GM21447 (cell line): ENCODE results near the gene PSD.

ENCODE experiments used
- ATAC-seq: cut with Tn5 transposase; IDR thresholded peaks from one replicate; pipeline ENCODE4 v1.9.1; 2021; ENCODE audit not compliant: unreplicated experiment

Gene PSD

GRCh38 chr10:102420714-102421506 lies 2.3 kb upstream of the PSD start, which contains the start of gene FBXL15:
Gene FBXL15, plus strand, starts transcription at chr10:102420836. Its CDS starts 294 bp downstream, at chr10:102421130.
- ATAC-seq: peak; percentile 64

DNA sequence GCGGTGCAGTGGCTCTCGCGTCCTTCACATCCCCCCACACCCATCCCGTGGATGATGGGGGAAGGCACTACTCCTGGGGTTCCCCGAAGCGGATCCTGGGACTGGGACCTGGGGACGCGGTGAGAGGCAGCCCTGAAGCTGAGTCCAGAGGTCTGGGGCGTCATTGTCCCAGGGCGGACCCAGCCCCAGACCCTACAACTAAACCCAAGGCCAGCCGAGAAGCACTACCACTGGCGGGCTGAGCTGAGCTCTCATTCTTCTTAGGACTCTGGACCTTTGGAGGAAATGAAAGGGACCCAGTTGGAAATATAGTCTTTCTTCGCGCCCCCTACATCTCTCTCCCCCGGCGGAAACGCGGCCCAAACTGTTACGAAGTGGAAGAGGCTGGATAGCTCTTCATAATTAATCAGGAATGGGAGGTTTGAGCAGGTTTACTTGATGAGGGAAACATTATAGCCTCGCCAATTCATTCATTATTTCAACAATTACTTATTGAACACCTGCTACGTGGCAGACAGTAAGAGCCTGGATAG lies 1.7 kb upstream of the PSD start:
- ATAC-seq: no peak

- no peak for ATAC-seq
Measured at GRCh38 chr10:102419269-102420180, 940 bp upstream of the PSD start.

- ATAC-seq: no peak
Measured at GRCh38 chr10:102416695-102417094, 1.9 kb downstream of the PSD start.

DNA sequence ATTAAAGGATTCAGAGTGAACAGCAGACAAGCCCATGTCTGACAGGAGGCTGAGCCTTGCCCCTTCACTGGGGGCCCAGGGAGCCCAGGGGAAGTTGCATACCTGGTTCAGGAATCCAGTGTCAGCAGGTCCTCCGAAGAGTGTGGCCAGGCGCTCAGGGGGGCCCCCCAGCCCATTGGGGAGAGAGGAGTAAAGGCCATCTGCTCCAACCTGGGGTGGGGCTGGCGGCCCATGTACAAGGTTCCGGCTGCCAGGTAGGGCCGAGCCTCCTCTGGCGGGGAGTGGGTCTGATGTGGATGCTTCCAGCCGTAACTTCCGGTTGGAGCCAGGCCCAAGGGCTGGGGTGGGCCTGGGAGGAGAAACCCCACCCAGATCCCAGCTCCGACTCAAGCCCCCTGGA lies 2.3 kb downstream of the PSD start:
- ATAC-seq: no peak

- no peak for ATAC-seq
Measured at GRCh38 chr10:102414749-102415148, 3.8 kb downstream of the PSD start.

DNA sequence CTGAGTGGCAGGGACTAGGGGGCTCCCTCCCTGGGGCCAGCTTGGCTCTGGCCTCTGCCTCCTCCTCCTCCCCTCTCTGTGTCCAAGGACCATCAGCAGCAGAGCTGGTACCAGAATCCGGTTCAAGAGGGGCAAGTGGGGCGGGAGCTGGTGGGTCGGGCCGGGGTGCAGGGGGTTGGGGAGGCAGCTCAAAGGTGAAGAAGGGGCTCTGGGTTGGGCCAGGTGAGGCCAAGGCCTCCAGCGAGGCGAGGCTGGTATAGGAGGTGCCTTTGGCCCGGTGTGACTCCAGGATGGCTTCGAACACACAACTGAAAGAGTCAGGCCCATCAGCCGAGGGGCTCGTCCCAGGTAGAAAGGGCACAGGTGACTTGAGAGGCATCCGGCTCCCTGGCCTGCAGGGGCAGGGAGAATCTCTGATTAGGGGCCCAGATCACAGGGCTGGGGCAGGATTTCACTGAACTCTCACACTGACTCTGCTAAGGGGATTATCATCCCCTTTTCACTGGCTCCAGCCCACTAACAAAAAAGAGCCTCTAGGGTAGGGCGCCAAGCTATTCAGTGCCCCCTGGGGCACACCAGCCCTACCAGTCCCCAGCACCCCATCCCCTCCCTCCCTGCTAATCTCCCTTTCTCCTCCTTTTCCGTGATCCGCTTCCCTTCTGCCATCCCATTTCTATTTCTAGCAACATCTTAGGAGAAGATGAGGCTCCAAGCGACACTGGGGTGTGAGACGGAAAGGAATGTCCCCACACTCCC lies 4.6 kb downstream of the PSD start:
- ATAC-seq: no peak

GRCh38 chr10:102413053-102413705 lies 5.4 kb downstream of the PSD start:
- ATAC-seq: no peak

- ATAC-seq: no peak
Measured at GRCh38 chr10:102412293-102412692, 6.3 kb downstream of the PSD start.

GRCh38 chr10:102411341-102412255 lies 7.0 kb downstream of the PSD start:
- ATAC-seq: no peak

GRCh38 chr10:102410429-102411073 lies 8.0 kb downstream of the PSD start:
- ATAC-seq: no peak

DNA sequence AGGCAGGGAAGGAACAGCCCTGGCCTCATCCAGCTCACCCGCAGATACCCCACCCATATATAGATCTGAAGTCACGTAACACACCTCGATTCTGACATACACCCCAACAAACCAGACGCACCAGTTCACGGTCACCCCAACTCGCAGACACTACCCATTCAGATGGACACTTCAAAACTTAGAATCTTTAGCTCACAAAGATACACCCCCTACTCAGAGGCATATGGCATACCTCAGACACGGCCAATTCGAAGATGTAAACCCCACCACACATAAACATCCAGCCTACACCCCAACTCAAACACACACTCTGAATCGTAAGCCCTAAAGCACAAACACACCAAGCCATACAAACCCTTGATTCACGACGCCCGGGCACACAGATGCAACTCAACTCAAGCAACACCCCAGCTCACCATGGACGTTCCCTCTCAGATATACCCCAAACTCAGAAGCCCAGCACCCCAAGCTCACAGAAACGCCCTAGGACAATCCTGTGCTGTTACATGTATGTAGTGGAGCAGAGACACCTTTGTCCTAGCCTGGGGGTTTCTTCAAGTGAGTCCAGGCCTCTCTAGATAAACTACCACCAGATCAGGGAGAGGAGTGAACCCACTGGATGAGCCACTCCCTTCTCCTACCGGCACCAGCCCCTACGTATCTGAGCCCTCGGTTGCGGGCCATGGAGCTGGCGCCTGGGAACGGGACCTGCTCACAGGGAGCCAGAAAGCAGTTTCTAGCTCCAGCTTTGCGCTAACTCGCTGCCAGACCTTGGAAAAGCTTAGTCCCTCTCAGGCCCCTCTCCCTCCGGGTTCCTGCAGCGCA lies 8.8 kb downstream of the PSD start:
- no peak for ATAC-seq

- no peak for ATAC-seq
Measured at GRCh38 chr10:102408728-102409603, 9.6 kb downstream of the PSD start.

DNA sequence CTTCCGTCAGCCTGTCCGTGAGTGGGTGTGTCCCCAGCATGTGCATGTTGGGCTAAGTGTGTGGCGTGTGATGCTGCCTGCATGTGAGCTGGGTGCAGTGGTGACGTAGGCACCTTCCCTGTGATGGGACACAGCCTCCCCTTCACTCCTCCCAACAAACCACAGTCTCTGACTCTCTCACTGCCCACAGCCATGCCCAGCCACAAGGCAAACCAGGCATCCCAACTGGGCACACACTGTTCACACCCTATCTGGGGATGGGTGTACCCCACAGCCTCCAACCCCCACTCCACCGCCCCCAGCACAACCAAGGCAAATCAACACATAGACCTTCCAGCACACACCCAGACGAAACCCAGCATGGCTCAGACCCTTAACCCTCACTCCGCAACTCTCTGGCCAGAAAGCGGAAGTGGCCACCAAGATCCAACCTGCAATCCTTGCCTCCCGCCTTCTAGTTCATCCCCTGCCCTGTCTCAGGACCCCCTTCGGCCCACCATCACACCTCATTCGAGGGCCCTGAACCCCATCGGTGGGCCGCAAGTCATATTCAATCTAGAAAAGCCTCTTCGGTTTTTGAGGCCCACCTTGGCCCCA lies 10.4 kb downstream of the PSD start:
- no peak for ATAC-seq

GRCh38 chr10:102407425-102408130 lies 11.0 kb downstream of the PSD start:
- ATAC-seq: no peak

DNA sequence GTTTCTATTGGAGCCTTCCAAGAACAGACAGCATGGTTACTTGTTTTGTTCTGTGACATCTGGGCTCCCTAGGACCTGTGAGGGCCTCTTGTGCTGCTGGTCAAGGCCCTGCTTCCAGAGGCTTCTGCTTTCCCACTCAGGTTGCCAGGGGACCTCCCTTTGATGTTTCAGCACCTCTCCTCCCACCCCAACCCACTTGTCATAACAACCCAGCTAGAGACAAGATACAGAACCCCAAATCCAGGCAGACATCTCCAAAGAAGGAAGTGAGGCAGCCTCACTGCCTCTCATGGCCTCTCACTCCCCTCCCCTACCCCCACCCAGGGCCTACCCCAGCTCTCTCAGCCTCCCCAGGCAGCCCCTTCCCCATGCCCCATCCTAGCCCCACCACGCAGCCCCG lies 11.8 kb downstream of the PSD start:
- ATAC-seq: no peak
